Mammary epithelial cell (primary cell): Measurements from ENCODE around the gene KRT20.

Source experiments
- EZH2 ChIP-seq: IDR thresholded peaks from 2 replicates; pipeline ENCODE4 v1.6.1; 2012; ENCODE audit warnings: low read length, inconsistent platforms, borderline replicate concordance
- TF ChIP-seq, protein P1 (sequence below), 2 donors: IDR thresholded peaks in 1 of 2; conservative IDR thresholded peaks in 1 of 2; 2 replicates each; pipeline ENCODE4 v1.5.1; 2011 to 2012; ENCODE audit warnings: inconsistent platforms in 2 of 2, low read length in 2 of 2, mild to moderate bottlenecking in 2 of 2, control low read depth in 1 of 2, low read depth in 1 of 2; ENCODE audit not compliant: insufficient read depth in 1 of 2; ENCODE audit errors: extremely low read depth in 1 of 2

DNA sequence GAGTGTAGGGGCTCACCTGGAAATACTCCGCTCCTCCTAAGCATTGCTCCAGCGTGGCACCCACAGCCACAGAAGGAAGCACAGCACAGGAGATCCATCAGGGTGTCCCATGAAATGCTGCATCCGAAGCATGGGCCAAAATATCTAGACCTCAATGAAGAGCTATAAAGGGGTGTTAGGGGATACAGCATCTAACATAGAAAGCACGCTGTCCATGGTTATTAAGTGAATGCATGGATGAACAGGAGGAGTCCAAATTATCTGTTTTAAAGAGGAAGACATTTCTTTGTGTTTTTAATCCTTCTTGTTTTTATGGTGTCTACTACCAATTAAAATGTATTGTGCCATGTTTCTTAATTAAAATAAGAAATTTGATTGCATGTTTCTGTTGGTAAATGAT, 21.6 kb upstream of the KRT20 start:
- TF ChIP-seq, protein P1, sequence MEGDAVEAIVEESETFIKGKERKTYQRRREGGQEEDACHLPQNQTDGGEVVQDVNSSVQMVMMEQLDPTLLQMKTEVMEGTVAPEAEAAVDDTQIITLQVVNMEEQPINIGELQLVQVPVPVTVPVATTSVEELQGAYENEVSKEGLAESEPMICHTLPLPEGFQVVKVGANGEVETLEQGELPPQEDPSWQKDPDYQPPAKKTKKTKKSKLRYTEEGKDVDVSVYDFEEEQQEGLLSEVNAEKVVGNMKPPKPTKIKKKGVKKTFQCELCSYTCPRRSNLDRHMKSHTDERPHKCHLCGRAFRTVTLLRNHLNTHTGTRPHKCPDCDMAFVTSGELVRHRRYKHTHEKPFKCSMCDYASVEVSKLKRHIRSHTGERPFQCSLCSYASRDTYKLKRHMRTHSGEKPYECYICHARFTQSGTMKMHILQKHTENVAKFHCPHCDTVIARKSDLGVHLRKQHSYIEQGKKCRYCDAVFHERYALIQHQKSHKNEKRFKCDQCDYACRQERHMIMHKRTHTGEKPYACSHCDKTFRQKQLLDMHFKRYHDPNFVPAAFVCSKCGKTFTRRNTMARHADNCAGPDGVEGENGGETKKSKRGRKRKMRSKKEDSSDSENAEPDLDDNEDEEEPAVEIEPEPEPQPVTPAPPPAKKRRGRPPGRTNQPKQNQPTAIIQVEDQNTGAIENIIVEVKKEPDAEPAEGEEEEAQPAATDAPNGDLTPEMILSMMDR (conservative IDR thresholded peaks at IDR 0.05 in 1 of 2, IDR thresholded peaks at IDR 0.05 in 1 of 2; ENCODE audit: extremely low read depth in 1 of 2, insufficient read depth in 1 of 2, low read depth in 1 of 2, low read length in 2 of 2) = no peak
- no peak for TF ChIP-seq EZH2
